Esophagus muscularis mucosa (tissue), 4 donors: Measurements from ENCODE around the gene ARHGEF7.

Experiments
- CTCF ChIP-seq, 3 experiments: fragments of 200-600 bp in 2 of 3; fragments of 450-650 bp in 1 of 3; sonication (generic) in 2 of 3; IDR thresholded peaks; one replicate each; pipeline ENCODE4 v1.5.1; 2017 to 2019; ENCODE audit warnings: antibody characterized with exemption in 3 of 3, mild to moderate bottlenecking in 2 of 3, moderate library complexity in 1 of 3
- EP300 ChIP-seq: sonication (generic); formaldehyde crosslinking; IDR thresholded peaks from one replicate; pipeline ENCODE4 v1.6.1; 2017; ENCODE audit warnings: antibody characterized with exemption
- POLR2A ChIP-seq: fragments of 450-650 bp; IDR thresholded peaks from one replicate; pipeline ENCODE4 v1.6.1; 2017; ENCODE audit warnings: antibody characterized with exemption, moderate library complexity, mild to moderate bottlenecking, low read depth
- POLR2AphosphoS5 ChIP-seq, 2 donors: sonication (generic); formaldehyde crosslinking; IDR thresholded peaks; one replicate each; pipeline ENCODE4 v1.6.1; 2017; ENCODE audit warnings: antibody characterized with exemption in 2 of 2

GRCh38 chr13:111216166-111216960, 101.3 kb downstream of the ARHGEF7 start:
- TF ChIP-seq POLR2A (no peak), CTCF (IDR thresholded peaks at IDR 0.05) (peak; percentile 17 to 49 (median 18)), POLR2AphosphoS5 (IDR thresholded peaks at IDR 0.05) (no peak), EP300 (no peak)
